ENCODE results near the gene OXER1.
"Not testable (repeated sequence)": the region's sequence is repeated elsewhere in the genome, so short reads cannot be mapped to it uniquely, and the experiment has no call there.

The OXER1 gene

DNA sequence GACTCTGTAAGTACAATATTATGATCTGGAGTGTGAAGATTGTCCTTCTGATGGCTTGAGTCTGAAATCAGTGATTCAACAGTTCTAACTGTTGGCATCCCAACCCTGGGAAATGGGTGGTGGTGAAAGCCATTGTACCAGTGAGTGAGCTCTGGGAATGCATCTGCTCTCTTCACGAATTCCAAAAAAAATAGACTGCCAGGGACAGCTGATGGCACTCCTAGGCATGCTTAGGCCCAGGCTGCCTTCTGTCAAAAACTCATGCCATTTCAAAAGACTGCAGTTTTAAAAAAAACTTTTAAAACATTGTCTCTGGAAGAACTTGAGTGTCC, 20.3 kb downstream of the OXER1 start:
- no peak for DNase-seq (ENCODE audit: low spot score)
- TF ChIP-seq, protein P1, sequence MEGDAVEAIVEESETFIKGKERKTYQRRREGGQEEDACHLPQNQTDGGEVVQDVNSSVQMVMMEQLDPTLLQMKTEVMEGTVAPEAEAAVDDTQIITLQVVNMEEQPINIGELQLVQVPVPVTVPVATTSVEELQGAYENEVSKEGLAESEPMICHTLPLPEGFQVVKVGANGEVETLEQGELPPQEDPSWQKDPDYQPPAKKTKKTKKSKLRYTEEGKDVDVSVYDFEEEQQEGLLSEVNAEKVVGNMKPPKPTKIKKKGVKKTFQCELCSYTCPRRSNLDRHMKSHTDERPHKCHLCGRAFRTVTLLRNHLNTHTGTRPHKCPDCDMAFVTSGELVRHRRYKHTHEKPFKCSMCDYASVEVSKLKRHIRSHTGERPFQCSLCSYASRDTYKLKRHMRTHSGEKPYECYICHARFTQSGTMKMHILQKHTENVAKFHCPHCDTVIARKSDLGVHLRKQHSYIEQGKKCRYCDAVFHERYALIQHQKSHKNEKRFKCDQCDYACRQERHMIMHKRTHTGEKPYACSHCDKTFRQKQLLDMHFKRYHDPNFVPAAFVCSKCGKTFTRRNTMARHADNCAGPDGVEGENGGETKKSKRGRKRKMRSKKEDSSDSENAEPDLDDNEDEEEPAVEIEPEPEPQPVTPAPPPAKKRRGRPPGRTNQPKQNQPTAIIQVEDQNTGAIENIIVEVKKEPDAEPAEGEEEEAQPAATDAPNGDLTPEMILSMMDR (IDR thresholded peaks at IDR 0.05; ENCODE audit: extremely low read depth, missing control alignments) = no peak

DNA sequence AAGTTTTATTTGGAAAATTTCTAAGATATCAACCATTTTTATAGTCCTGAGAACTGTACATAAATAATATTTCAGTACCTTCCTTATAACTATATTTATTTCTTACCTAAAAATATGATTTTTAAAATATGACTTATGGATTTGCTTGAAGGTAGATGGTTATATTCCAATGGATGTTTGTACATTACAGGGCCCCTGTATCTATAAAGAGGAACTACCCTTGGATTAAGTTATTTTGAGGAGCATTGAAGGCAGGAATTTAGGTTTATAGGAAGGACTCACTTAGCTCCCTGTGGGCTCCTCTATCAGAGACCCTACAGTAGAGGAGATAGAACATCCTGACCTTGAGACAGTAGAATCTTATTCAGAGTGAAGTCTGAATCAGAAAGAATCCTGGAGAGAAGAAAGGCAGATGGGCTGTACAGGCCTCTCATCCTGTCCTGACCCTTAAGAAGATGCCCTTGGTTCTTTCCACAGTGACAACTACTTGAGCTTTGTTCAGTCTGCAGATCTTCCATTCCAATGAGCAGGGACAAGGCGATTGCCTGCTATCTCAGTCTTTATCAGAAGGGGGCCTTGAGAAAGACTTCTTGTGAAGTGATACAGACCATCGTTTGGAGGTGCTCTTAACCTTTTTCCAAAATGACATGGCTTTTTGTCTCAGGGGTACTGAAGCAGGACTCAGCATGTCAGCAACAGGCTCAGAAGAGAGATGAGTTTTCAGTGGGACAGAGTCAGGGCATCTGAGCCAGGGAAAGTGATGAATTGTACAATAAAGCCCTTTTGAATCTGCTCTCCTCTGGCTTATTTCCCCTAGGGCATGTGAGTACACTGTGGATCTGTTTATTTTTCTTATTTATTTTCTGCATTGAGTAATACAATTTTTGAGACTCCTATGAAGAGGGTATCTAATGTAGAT, 20.9 kb downstream of the OXER1 start:
- TF ChIP-seq, protein P1 (IDR thresholded peaks at IDR 0.05; ENCODE audit: extremely low read depth, missing control alignments) = no peak
- no peak for DNase-seq (ENCODE audit: low spot score)

DNA sequence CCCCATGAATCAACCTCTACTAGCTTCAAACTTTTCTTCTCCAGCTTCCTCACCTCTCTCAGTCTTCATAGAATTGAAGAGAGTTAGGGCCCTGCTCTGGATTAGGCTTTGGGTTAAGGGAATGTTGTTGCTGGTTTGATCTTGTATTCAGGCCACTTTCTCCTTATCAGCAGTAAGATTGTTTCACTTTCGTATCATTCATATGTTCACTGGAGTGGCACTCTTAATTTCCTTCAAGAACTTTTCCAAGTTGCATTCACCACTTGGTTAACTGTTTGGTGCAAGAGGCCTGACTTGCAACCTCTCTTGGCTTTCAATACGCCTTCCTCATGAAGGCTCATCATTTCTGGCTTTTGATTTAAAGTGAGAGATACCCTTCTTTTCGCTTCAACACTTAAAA, 22.8 kb downstream of the OXER1 start:
- no peak for DNase-seq (ENCODE audit: low spot score)
- TF ChIP-seq, protein P1 (IDR thresholded peaks at IDR 0.05; ENCODE audit: extremely low read depth, missing control alignments) = no peak

DNA sequence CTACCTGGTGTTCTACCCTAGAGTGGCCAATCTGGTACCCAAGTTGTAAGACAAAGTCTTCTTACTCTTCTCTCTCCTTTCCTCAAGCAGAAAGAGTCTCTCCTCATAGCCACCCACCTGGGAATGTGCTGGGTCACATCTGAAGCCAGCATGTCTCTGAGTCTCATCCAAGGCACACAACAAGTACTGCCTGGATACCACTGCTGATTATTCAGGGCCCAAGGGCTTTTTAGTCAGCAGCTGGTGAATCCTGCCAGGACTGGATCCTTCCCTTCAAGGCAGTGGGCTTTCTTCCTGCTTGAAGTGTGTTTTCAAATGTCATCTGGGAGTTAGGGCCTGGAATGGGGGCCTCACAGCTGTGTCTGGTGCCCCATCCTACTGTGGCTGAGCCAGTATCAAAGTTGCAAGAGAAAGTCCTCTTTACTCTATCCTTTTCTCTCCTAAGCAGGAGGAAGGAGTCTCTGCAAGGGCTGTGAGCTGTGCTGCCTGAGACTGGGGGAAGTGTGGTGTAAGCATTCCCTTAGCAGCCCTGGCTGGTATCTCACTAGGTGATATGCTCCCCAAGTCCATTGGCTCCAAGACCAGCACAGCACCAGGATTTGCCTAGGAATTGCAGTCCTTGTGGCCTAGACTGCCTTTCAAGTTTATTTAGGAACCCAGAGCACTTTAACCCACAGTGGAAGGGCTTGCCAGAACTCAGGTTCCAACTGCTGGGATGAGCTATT, 27.2 kb downstream of the OXER1 start:
- no peak for DNase-seq (ENCODE audit: low spot score)
- TF ChIP-seq, protein P1 (IDR thresholded peaks at IDR 0.05; ENCODE audit: extremely low read depth, missing control alignments) = no peak

DNA sequence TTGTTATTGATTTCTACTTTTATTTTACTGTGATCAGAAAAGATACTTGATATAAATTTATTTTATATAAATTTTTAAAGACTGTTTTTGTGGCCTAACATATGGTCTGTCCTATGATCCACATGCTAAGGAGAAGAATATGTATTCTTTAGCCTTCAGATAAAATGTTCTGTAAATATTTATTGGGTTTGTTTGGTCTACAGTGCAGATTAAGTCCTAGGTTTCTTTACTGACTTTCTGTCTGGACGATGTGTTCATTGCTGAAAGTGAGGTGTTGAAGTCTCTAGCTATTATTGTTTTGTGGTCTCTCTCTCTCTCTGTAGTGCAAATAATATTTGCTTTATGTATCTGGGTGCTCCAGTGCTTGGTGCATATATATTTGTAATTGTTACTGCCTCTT, 30.1 kb downstream of the OXER1 start:
- DNase-seq (ENCODE audit: low spot score) = no peak

DNA sequence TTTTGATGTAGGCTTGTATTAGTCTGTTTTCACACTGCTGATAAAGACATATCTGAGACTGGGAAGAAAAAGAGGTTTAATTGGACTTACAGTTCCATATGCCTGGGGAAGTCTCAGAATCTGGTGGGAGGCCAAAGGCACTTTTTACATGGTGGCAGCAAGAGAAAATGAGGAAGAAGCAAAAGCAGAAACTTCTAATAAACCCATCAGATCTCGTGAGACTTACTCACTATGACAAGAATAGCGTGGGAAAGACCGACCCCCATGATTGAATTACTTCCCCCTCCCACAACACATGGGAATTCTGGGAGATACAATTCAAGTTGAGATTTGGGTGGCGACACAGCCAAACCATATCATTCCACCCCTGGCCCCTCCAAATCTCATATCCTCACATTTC, 32.6 kb downstream of the OXER1 start:
- DNase-seq (ENCODE audit: low spot score) = not testable (repeated sequence)

More for the DNA sequence above, 30.1 kb downstream of the OXER1 start:
- TF ChIP-seq, protein P1 (IDR thresholded peaks at IDR 0.05; ENCODE audit: extremely low read depth, missing control alignments) = no peak

DNA sequence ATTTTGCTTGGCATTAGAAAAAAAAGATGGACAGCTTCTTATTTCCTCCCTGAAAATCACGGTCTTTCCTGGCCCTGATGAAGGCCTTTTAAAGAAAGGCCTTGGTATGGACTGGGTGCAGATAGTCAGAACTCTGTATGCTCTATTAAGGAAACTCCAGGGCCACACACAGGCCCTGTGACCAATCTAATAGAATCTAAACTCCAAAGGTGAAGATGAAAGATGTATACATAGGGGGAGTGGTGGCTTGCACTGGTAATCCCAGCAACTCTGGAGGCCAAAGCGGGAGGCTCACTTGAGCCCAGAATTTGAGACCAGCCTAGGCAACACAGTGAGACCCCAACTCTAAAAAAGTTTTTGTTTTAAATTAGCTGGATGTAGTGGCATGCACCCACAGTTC, 37.3 kb downstream of the OXER1 start:
- no peak for DNase-seq (ENCODE audit: low spot score)
- TF ChIP-seq, protein P1 (IDR thresholded peaks at IDR 0.05; ENCODE audit: extremely low read depth, missing control alignments) = no peak
